ENCODE results near the gene MRPL12. TPM values are rescaled to one million over a fixed set of nuclear protein-coding genes. Genes with fewer than 3 reads are reported as not detected.
"Not testable (repeated sequence)": the region's sequence is repeated elsewhere in the genome, so short reads cannot be mapped to it uniquely, and the experiment has no call there.

MRPL12 gene
- total RNA-seq, 1 donor from 2014 or later, result 54.1 TPM

GRCh38 chr17:81675515-81676221 lies 27.5 kb upstream of the MRPL12 start:
- peak; percentile 46 for TF ChIP-seq CTCF (IDR thresholded peaks at IDR 0.05; ENCODE audit: unreplicated experiment)
- H3K4me1 Mint-ChIP-seq; H3K27me3 Mint-ChIP-seq (ENCODE audit: low read depth); H3K9me3 Mint-ChIP-seq; H3K36me3 Mint-ChIP-seq; H3K4me3 Mint-ChIP-seq; H3K27ac Mint-ChIP-seq: not testable (repeated sequence)
- peak in 1 of 2 experiments; percentile 46 for DNase-seq (ENCODE audit: low spot score in 2 of 2, unreplicated experiment in 2 of 2)

DNA sequence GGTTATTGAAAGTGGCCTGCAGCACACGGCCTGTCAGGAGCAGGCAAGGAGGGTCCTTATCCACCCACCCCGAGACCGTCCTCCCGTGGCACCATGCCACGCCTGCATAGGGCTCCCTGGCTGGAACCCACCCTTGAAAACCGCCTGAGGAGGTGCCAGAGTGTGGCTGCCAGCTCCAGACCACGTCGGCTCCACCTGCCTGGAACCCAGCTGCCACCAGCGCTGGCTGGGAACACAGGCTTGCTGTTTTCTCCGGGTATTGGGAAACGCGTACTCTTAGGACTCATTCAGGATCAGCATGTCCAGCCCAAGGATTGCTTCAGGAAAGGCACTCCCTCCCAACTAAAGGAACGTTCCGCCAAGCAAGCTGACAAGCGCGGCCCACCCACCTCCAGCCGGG lies 26.3 kb upstream of the MRPL12 start:
- H3K27me3 Mint-ChIP-seq (ENCODE audit: low read depth), result no peaks in the 10 kb centered on the region
- no peak overlapping the region for H3K27ac Mint-ChIP-seq
- DNase-seq (ENCODE audit: low spot score in 2 of 2, unreplicated experiment in 2 of 2), result no peak
- no peaks in the 10 kb centered on the region for H3K9me3 Mint-ChIP-seq
- H3K4me3 Mint-ChIP-seq, result no peak overlapping the region
- peaks cover 3% of the 10 kb centered on the region for H3K36me3 Mint-ChIP-seq
- H3K4me1 Mint-ChIP-seq, result no peaks in the 10 kb centered on the region
- TF ChIP-seq CTCF (IDR thresholded peaks at IDR 0.05; ENCODE audit: unreplicated experiment), result no peak

DNA sequence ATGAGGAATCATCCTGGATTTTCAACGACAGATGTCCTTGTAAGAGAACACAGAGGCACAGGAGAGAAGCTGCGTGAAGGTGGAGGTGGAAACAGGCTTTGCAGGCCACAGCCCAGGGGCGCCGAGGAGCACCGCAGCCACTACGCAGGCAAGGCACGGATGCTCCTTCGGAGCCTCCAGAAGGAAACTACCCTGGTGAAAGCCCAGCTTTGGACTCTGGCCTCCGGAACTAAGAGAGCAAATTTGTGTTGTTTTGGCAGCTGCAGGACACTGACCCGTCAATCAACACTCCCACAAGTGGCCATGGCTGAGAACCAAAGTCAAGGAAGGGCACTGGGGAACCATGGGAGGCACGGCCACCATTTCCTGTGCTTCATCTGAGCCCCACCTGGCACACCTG lies 23.0 kb upstream of the MRPL12 start:
- Mint-ChIP-seq H3K36me3 (no peaks in the 10 kb centered on the region), H3K4me3 (no peak overlapping the region), H3K27me3 (ENCODE audit: low read depth) (no peaks in the 10 kb centered on the region), H3K4me1 (peaks cover 19% of the 10 kb centered on the region), H3K9me3 (no peaks in the 10 kb centered on the region), H3K27ac (no peak overlapping the region)
- TF ChIP-seq CTCF (IDR thresholded peaks at IDR 0.05; ENCODE audit: unreplicated experiment), result no peak
- no peak for DNase-seq (ENCODE audit: low spot score in 2 of 2, unreplicated experiment in 2 of 2)

GRCh38 chr17:81681672-81682071 lies 21.5 kb upstream of the MRPL12 start:
- no peak for TF ChIP-seq CTCF (IDR thresholded peaks at IDR 0.05; ENCODE audit: unreplicated experiment)
- peaks cover 23% of the 10 kb centered on the region for H3K4me1 Mint-ChIP-seq
- H3K4me3 Mint-ChIP-seq, result peak overlapping the region; percentile 95
- peaks cover 4% of the 10 kb centered on the region for H3K36me3 Mint-ChIP-seq
- no peak overlapping the region for H3K27ac Mint-ChIP-seq
- no peaks in the 10 kb centered on the region for H3K27me3 Mint-ChIP-seq (ENCODE audit: low read depth)
- H3K9me3 Mint-ChIP-seq, result no peaks in the 10 kb centered on the region
- no peak for DNase-seq (ENCODE audit: low spot score in 2 of 2, unreplicated experiment in 2 of 2)

GRCh38 chr17:81682565-81683207 lies 20.5 kb upstream of the MRPL12 start:
- Mint-ChIP-seq H3K36me3 (peaks cover 4% of the 10 kb centered on the region), H3K9me3 (no peaks in the 10 kb centered on the region), H3K4me3 (peak overlapping the region; percentile 95), H3K27me3 (ENCODE audit: low read depth) (no peaks in the 10 kb centered on the region), H3K27ac (peak overlapping the region; percentile 93), H3K4me1 (peaks cover 23% of the 10 kb centered on the region)
- no peak for DNase-seq (ENCODE audit: low spot score in 2 of 2, unreplicated experiment in 2 of 2)
- no peak for TF ChIP-seq CTCF (IDR thresholded peaks at IDR 0.05; ENCODE audit: unreplicated experiment)

Data from mesothelial cell of epicardium (in vitro differentiated cells).